ENCODE data around the gene TMPRSS6.

TMPRSS6 gene

DNA sequence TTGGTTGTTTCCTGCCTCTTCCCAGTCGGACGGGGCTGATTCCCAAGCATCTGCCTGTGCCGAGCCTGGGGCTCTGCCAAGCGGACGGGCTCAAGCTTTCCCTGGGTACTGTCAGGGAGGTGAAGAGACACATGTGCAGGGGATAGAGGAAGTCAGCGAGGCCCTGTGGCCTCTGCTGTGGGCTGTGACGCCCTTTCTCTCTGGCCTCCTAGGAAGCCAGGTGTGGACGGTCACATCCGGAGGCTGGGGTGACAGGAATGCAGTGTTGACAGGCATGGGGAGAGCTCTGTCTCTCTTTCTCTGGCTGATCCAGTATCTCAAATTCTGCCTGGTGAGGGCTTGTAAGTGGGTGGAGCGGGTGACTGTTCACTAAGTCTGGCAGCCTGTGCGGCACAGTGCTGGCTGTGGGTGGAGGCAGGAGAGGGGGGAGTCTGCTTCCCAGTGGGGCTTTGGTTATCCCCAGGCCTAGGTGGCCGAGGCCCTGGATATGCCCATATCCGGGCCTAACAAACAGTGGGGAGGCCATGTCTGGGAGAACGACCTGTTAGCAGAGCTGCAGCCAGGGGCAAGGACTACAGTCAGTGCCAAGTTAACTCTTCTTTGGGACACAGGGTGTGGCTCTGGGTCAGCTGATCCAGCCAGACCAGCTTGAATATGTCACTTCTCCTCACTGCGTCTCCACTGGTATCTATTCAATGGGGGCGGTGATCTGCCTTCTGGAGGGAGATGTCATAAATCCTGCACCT, 56.0 kb downstream of the TMPRSS6 start:
- no peak overlapping the region for H3K4me3 ChIP-seq (ENCODE audit: low read depth, low read length)
- DNase-seq (ENCODE audit: low read depth): no peak
- TF ChIP-seq, protein P1, sequence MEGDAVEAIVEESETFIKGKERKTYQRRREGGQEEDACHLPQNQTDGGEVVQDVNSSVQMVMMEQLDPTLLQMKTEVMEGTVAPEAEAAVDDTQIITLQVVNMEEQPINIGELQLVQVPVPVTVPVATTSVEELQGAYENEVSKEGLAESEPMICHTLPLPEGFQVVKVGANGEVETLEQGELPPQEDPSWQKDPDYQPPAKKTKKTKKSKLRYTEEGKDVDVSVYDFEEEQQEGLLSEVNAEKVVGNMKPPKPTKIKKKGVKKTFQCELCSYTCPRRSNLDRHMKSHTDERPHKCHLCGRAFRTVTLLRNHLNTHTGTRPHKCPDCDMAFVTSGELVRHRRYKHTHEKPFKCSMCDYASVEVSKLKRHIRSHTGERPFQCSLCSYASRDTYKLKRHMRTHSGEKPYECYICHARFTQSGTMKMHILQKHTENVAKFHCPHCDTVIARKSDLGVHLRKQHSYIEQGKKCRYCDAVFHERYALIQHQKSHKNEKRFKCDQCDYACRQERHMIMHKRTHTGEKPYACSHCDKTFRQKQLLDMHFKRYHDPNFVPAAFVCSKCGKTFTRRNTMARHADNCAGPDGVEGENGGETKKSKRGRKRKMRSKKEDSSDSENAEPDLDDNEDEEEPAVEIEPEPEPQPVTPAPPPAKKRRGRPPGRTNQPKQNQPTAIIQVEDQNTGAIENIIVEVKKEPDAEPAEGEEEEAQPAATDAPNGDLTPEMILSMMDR (IDR thresholded peaks at IDR 0.05; ENCODE audit: low read depth, low read length, missing control alignments): no peak

DNA sequence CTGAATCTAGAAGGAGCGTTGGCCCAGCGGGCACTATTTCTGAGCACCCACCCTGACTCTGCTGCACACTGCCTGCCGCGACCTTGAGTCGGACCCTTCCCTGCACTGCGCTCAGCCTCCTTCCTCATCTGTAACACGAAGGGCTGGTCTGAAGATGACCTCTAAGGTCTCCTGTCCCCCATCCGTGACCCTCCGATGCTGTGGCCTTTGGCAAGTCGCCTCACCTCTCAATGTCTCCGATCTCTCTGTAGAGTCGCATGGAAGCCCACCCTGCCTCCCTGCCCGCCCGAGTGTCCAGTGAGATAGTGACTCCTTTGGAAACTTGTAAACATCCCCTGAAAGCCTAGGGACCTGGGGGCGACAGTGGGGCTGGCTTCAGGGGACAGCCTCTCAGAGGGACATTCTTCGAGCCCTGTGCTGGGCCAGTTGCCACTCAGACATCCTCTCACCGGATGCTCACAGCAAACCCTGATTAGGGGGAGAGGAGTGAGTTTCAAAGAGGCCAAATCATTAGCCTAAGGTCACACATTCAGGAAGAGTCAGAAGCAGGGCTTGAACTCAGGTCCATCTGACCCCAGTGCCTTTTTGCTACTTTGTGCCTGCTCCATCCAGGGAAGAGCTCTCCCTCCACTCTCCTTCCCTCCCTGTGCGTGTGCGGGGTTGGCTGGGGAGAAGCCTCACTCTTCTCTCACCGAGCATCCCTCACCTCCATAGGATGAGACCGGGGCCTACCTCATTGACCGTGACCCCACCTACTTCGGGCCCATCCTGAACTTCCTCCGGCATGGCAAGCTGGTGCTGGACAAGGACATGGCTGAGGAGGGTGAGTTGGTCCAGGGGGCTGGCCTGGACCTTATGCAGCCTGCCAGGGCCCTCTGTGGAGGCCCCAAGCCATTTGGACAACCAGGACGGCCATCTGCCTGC, 56.9 kb downstream of the TMPRSS6 start:
- peak overlapping the region; percentile 72 for H3K4me3 ChIP-seq (ENCODE audit: low read depth, low read length)
- TF ChIP-seq, protein P1 (IDR thresholded peaks at IDR 0.05; ENCODE audit: low read depth, low read length, missing control alignments): no peak
- DNase-seq (ENCODE audit: low read depth): no peak

DNA sequence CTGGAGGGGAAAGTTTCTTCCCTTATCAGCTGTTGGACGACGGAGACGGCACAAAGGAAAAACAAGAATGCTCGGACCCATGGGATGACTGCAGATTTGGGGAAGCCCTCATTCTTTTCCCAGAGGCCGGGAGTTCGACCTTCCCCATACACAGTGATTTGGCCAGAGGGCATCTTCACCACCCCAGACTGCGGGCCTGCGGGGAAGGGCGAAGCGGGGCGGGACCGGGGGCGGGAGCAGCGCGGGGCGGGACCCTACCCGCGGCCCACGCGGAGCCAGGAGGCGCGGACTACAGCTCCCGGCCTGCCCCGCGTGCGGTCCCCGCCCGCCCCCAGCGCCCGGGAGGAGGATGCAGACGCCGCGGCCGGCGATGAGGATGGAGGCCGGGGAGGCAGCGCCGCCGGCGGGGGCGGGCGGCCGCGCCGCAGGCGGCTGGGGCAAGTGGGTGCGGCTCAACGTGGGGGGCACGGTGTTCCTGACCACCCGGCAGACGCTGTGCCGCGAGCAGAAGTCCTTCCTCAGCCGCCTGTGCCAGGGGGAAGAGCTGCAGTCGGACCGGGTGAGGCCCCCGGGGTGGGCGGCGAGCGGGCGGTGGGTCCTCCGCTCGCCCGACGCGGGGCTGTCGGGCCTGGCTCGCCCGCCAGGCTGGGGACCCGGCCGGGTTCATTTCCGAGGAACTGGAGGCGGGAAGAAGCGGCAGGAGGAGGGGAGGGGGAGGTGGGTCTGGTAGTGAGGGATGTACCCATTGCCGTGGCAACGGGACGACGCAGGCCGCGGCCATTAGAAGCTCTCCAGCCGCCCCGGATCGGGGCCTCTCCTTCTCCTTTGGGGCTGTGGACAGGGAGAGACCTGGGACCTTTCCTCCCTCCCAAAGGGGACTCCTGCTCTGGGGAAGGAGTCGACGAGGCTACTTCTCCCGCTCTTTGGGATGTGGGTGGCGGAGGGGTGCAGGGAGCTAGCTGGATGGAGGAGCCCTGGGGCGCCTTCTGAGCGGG, 57.8 kb downstream of the TMPRSS6 start, which contains the start of gene KCTD17:
Gene KCTD17 (plus strand): TSS at position 352 of the 995 bp plus-strand sequence. CDS start 19 bp downstream, at position 371.
- no peak for DNase-seq (ENCODE audit: low read depth)
- TF ChIP-seq, protein P1 (IDR thresholded peaks at IDR 0.05; ENCODE audit: low read depth, low read length, missing control alignments): no peak
- peak within 1 kb of the TSS; percentile 72 for H3K4me3 ChIP-seq (ENCODE audit: low read depth, low read length)

DNA sequence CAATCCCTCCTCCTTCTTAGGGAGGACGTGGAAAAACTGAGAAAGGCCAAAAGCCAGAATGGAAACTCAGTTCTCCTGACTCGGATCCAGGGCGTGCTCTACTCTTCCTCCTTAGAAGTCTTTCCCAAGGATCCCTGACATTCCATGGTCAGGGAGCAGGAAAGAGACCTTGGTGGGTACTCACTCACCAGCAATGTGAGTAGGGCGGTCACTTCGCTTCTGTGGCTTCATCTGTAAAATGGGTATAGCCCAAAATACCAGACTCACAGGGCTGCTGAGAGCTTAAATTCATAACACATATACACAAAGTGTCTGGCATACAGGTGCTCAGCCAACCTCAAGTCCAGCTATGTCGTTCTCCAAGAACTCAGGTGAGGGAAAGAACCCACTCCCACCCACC, 58.6 kb downstream of the TMPRSS6 start:
- TF ChIP-seq, protein P1 (IDR thresholded peaks at IDR 0.05; ENCODE audit: low read depth, low read length, missing control alignments): no peak
- no peak overlapping the region for H3K4me3 ChIP-seq (ENCODE audit: low read depth, low read length)
- DNase-seq (ENCODE audit: low read depth): no peak

DNA sequence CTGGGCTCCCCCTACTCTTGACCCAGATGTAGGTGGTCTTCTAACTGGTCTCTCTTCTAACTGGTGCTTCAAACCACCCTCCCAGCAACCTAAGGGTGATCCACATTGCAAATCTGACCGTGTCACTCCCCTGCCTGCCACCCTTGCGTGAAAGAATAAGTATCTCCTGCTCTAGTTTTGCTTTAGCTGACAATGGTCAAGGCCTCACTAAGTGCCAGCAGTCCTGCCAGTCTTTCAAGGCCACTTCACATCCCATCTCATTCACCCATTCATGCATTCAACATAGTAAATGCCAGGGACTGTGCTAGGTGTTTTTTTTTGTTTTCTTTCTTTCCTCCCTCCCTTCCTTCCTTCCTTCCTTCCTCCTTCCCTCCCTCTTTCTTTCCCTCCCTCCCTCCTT, 60.3 kb downstream of the TMPRSS6 start:
- TF ChIP-seq, protein P1 (IDR thresholded peaks at IDR 0.05; ENCODE audit: low read depth, low read length, missing control alignments): no peak
- H3K4me3 ChIP-seq (ENCODE audit: low read depth, low read length): no peak overlapping the region
- DNase-seq (ENCODE audit: low read depth): no peak

DNA sequence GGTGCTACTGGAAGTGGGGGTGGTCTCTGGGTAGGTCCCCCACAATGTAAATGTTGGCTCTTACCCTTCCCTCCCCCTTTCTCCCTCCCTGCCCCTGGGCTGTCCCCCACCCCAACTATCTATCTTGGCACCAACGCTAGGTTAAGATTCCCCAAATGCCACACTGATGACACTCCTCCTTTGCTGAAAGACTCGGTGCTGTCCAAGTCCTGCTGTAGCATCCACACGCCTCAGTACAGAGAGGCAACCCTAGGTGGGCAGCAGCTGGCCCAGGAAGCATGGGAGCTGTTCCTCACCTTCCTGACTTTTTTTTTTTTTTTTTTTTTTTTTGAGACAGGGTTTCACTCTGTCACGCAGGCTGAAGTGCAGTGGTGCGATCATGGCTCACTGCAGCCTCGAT, 61.4 kb downstream of the TMPRSS6 start:
- DNase-seq (ENCODE audit: low read depth): no peak
- H3K4me3 ChIP-seq (ENCODE audit: low read depth, low read length): no peak overlapping the region
- TF ChIP-seq, protein P1 (IDR thresholded peaks at IDR 0.05; ENCODE audit: low read depth, low read length, missing control alignments): no peak
